ENCODE data around the gene PSMB2.

DNA sequence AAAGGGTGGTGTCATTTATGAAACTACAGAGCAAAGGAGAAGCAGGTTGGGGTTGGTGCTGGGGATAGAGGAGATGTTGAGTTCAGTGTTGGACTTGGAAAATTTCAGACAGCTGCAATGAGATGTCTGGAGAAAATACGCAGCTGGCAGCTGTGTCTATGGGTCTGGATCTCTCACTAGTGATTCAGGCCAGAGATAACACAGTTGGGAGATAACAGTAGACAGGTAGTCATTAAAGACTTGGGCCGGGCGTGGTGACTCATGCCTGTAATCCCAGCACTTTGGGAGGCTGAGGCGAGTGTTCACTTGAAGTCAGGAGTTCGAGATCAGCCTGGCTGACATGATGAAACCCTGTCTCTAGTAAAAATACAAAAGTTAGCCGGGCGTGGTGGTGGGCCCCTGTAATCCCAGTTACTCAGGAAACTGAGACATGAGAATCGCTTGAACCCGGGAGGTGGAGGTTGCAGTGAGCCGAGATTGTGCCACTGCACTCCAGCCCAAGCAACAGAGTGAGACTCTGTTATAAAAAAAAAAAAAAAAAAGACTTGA, 70.7 kb downstream of the PSMB2 start:
- TF ChIP-seq, protein P1, sequence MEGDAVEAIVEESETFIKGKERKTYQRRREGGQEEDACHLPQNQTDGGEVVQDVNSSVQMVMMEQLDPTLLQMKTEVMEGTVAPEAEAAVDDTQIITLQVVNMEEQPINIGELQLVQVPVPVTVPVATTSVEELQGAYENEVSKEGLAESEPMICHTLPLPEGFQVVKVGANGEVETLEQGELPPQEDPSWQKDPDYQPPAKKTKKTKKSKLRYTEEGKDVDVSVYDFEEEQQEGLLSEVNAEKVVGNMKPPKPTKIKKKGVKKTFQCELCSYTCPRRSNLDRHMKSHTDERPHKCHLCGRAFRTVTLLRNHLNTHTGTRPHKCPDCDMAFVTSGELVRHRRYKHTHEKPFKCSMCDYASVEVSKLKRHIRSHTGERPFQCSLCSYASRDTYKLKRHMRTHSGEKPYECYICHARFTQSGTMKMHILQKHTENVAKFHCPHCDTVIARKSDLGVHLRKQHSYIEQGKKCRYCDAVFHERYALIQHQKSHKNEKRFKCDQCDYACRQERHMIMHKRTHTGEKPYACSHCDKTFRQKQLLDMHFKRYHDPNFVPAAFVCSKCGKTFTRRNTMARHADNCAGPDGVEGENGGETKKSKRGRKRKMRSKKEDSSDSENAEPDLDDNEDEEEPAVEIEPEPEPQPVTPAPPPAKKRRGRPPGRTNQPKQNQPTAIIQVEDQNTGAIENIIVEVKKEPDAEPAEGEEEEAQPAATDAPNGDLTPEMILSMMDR (IDR thresholded peaks at IDR 0.05): no peak
- no peak for TF ChIP-seq POLR2A (IDR thresholded peaks at IDR 0.05)

Measured in ovary (tissue), 3 donors.